ENCODE data around the gene LRRC59. TPM values are rescaled to one million over a fixed set of nuclear protein-coding genes. Genes with fewer than 3 reads are reported as not detected.

LRRC59 gene
- polyA plus RNA-seq, 1 donor (not counting 4 experiments of a cell fraction or from before 2014, with no cell fraction given), result 152 TPM

DNA sequence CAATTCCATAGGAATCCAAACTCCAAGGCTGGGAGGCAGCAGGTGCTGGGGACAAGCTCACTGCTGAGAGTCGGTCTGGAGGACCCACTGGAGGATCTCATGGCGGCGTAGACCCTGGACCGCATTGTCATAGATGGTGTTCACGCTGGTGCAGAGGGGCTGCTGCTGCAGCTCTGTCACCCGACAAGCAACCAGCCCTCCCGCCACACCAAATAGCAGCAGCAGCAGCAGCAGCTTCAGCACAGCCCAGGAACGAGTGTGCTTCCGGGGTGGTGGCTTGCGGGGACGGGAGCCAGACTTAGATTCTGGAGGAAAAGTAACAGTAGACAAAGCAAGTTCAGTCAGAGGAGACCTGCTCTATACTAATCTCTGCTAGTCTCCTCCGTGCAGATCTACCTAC is 14.4 kb downstream of the LRRC59 start:
- DNase-seq (ENCODE audit: low read depth, low spot score) (no peak), FAIRE-seq (no peak)
- Histone ChIP-seq H3K9me1 (ENCODE audit: control insufficient read depth, extremely low read depth, insufficient read depth, low read length) (no peaks in the 10 kb centered on the region), H3K27ac (ENCODE audit: control insufficient read depth, insufficient read depth, low read length) (no peak overlapping the region), H3K9ac (ENCODE audit: control insufficient read depth, extremely low read depth, insufficient read depth, low read length) (no peak overlapping the region), H3K4me1 (ENCODE audit: control insufficient read depth, extremely low read depth, insufficient read depth, low read length) (no peaks in the 10 kb centered on the region), H3K36me3 (ENCODE audit: control insufficient read depth in 2 of 2, extremely low read depth in 1 of 2, insufficient read depth in 2 of 2, low read length in 2 of 2) (peaks cover 48 to 55% of the 10 kb centered on the region in 2 experiments), H3K4me3 (ENCODE audit: control insufficient read depth in 2 of 3, extremely low read depth in 1 of 3, insufficient read depth in 2 of 3, low read depth in 1 of 3, low read length in 3 of 3) (no peak overlapping the region), H2AFZ (ENCODE audit: control insufficient read depth, low read length) (no peak overlapping the region), H3K79me2 (ENCODE audit: control insufficient read depth, insufficient read depth, low read length) (peaks cover 12% of the 10 kb centered on the region), H3K4me2 (ENCODE audit: control insufficient read depth, extremely low read depth, insufficient read depth, low read depth, low read length) (no peak overlapping the region), H3K27me3 (ENCODE audit: control insufficient read depth, extremely low read depth, insufficient read depth, low read length) (no peaks in the 10 kb centered on the region), H3K9me3 (ENCODE audit: control insufficient read depth, low read depth, low read length) (no peaks in the 10 kb centered on the region), H4K20me1 (ENCODE audit: control insufficient read depth, extremely low read depth, insufficient read depth, low read length) (no peaks in the 10 kb centered on the region)
- dilution Hi-C loops (cut with MboI; ENCODE audit: extremely low pct_ligation_motif_present, low sequenced_read_pairs), result no loop called here
- no peak for TF ChIP-seq EZH2 (IDR thresholded peaks at IDR 0.05; ENCODE audit: low read length)
- TF ChIP-seq, protein P1, sequence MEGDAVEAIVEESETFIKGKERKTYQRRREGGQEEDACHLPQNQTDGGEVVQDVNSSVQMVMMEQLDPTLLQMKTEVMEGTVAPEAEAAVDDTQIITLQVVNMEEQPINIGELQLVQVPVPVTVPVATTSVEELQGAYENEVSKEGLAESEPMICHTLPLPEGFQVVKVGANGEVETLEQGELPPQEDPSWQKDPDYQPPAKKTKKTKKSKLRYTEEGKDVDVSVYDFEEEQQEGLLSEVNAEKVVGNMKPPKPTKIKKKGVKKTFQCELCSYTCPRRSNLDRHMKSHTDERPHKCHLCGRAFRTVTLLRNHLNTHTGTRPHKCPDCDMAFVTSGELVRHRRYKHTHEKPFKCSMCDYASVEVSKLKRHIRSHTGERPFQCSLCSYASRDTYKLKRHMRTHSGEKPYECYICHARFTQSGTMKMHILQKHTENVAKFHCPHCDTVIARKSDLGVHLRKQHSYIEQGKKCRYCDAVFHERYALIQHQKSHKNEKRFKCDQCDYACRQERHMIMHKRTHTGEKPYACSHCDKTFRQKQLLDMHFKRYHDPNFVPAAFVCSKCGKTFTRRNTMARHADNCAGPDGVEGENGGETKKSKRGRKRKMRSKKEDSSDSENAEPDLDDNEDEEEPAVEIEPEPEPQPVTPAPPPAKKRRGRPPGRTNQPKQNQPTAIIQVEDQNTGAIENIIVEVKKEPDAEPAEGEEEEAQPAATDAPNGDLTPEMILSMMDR (optimal IDR thresholded peaks at IDR 0.05 in 1 of 3, IDR thresholded peaks at IDR 0.05 in 1 of 3, conservative IDR thresholded peaks at IDR 0.05 in 1 of 3; ENCODE audit: extremely low read depth in 1 of 3, insufficient read depth in 2 of 3, low read length in 3 of 3), result no peak

DNA sequence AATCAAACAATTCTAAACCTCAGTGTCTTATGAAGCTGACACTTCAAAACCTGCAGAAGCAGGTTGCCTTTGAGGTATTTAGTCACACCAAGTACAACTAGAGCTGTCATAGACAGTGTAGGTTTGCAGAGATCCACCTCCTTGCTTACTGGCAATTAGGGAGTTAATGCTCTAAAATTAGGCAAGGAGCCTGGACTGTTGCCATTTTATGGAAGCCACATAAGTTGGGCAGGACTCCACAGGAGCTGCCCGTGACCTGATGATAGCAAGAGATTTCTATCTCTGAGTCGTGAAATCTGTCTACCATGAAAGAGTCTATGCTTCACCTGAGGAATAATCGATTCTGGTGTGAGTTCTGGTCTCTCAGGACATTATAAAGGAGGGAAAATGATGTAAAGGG is 15.4 kb downstream of the LRRC59 start:
- Histone ChIP-seq H2AFZ (ENCODE audit: control insufficient read depth, low read length) (no peak overlapping the region), H3K4me1 (ENCODE audit: control insufficient read depth, extremely low read depth, insufficient read depth, low read length) (no peaks in the 10 kb centered on the region), H3K9ac (ENCODE audit: control insufficient read depth, extremely low read depth, insufficient read depth, low read length) (no peak overlapping the region), H3K9me3 (ENCODE audit: control insufficient read depth, low read depth, low read length) (no peaks in the 10 kb centered on the region), H3K9me1 (ENCODE audit: control insufficient read depth, extremely low read depth, insufficient read depth, low read length) (no peaks in the 10 kb centered on the region), H3K4me3 (ENCODE audit: control insufficient read depth in 2 of 3, extremely low read depth in 1 of 3, insufficient read depth in 2 of 3, low read depth in 1 of 3, low read length in 3 of 3) (no peak overlapping the region), H4K20me1 (ENCODE audit: control insufficient read depth, extremely low read depth, insufficient read depth, low read length) (no peaks in the 10 kb centered on the region), H3K27ac (ENCODE audit: control insufficient read depth, insufficient read depth, low read length) (no peak overlapping the region), H3K27me3 (ENCODE audit: control insufficient read depth, extremely low read depth, insufficient read depth, low read length) (no peaks in the 10 kb centered on the region), H3K79me2 (ENCODE audit: control insufficient read depth, insufficient read depth, low read length) (peaks cover 3% of the 10 kb centered on the region), H3K4me2 (ENCODE audit: control insufficient read depth, extremely low read depth, insufficient read depth, low read depth, low read length) (no peak overlapping the region), H3K36me3 (ENCODE audit: control insufficient read depth in 2 of 2, extremely low read depth in 1 of 2, insufficient read depth in 2 of 2, low read length in 2 of 2) (peaks cover 40 to 45% of the 10 kb centered on the region in 2 experiments)
- FAIRE-seq (peak; percentile 41), DNase-seq (ENCODE audit: low read depth, low spot score) (no peak)
- dilution Hi-C loops (cut with MboI; ENCODE audit: extremely low pct_ligation_motif_present, low sequenced_read_pairs), result no loop called here
- TF ChIP-seq, protein P1 (optimal IDR thresholded peaks at IDR 0.05 in 1 of 3, IDR thresholded peaks at IDR 0.05 in 1 of 3, conservative IDR thresholded peaks at IDR 0.05 in 1 of 3; ENCODE audit: extremely low read depth in 1 of 3, insufficient read depth in 2 of 3, low read length in 3 of 3), result no peak
- TF ChIP-seq EZH2 (IDR thresholded peaks at IDR 0.05; ENCODE audit: low read length), result no peak
